GM12872 (cell line): Measurements from ENCODE around the gene TMEM52.

Source experiments
- CTCF ChIP-seq: IDR thresholded peaks from 3 replicates; pipeline ENCODE4 v1.5.1; 2011; ENCODE audit warnings: low read depth, mild to moderate bottlenecking, low read length, moderate library complexity; ENCODE audit not compliant: insufficient read depth

Gene TMEM52

GRCh38 chr1:1929102-1929638 is 10.1 kb upstream of the TMEM52 start:
- no peak for TF ChIP-seq CTCF

- no peak for TF ChIP-seq CTCF
Measured at GRCh38 chr1:1928231-1929101, 9.4 kb upstream of the TMEM52 start.

GRCh38 chr1:1927751-1928150 is 8.7 kb upstream of the TMEM52 start:
- no peak for TF ChIP-seq CTCF

- TF ChIP-seq CTCF = no peak
Measured at GRCh38 chr1:1926886-1927660, 8.0 kb upstream of the TMEM52 start.

- no peak for TF ChIP-seq CTCF
Measured at GRCh38 chr1:1926346-1926811, 7.3 kb upstream of the TMEM52 start.

- TF ChIP-seq CTCF = no peak
Measured at GRCh38 chr1:1925437-1926345, 6.6 kb upstream of the TMEM52 start.
